Endodermal cell (in vitro differentiated cells): ENCODE measurements around the gene MRC2. TPM values are rescaled to one million over a fixed set of nuclear protein-coding genes. Genes with fewer than 3 reads are reported as not detected.
"Not testable (repeated sequence)": the region's sequence is repeated elsewhere in the genome, so short reads cannot be mapped to it uniquely, and the experiment has no call there.

Experiments used
- DNase-seq: peaks from one replicate; pipeline ENCODE4 v3.0.0-alpha.2; 2017
- H3K27ac ChIP-seq: 2 replicates; pipeline ENCODE4 v1.5.1; 2013; ENCODE audit warnings: mild to moderate bottlenecking, low read depth, low read length, moderate library complexity
- H3K27me3 ChIP-seq: 2 replicates; pipeline ENCODE4 v1.6.1; 2013; ENCODE audit warnings: mild to moderate bottlenecking, low read length, moderate library complexity; ENCODE audit not compliant: insufficient read depth, control insufficient read depth, poor library complexity, severe bottlenecking
- H3K36me3 ChIP-seq: 2 replicates; pipeline ENCODE4 v1.7.0; 2013; ENCODE audit warnings: mild to moderate bottlenecking, low read length, moderate library complexity; ENCODE audit not compliant: control insufficient read depth, insufficient read depth
- H3K4me1 ChIP-seq: one replicate; pipeline ENCODE4 v1.7.0; 2013; ENCODE audit warnings: low read length; ENCODE audit not compliant: control insufficient read depth, insufficient read depth
- H3K4me3 ChIP-seq: 2 replicates; pipeline ENCODE4 v1.5.1; 2013; ENCODE audit warnings: mild to moderate bottlenecking, low read length, moderate library complexity
- H3K9ac ChIP-seq: 2 replicates; pipeline ENCODE4 v1.6.1; 2013; ENCODE audit warnings: mild to moderate bottlenecking, low read length, moderate library complexity; ENCODE audit not compliant: poor library complexity, severe bottlenecking; ENCODE audit errors: extremely low read depth
- H3K9me3 ChIP-seq: 2 replicates; pipeline ENCODE4 v1.6.1; 2013; ENCODE audit warnings: mild to moderate bottlenecking, low read length, moderate library complexity; ENCODE audit not compliant: control insufficient read depth
- H3K27ac Mint-ChIP-seq: 2 replicates; pipeline ENCODE4 v1.8.0; 2020; ENCODE audit warnings: mixed read lengths
- H3K27me3 Mint-ChIP-seq: 2 replicates; pipeline ENCODE4 v1.8.0; 2021; ENCODE audit warnings: mild to moderate bottlenecking, mixed read lengths; ENCODE audit not compliant: insufficient read depth
- H3K36me3 Mint-ChIP-seq: 2 replicates; pipeline ENCODE4 v1.8.0; 2020; ENCODE audit warnings: low read depth, mixed read lengths
- H3K4me1 Mint-ChIP-seq: 2 replicates; pipeline ENCODE4 v1.8.0; 2020; ENCODE audit warnings: mixed read lengths
- H3K4me3 Mint-ChIP-seq: 2 replicates; pipeline ENCODE4 v1.8.0; 2020; ENCODE audit warnings: mild to moderate bottlenecking, moderate library complexity, mixed read lengths
- H3K9me3 Mint-ChIP-seq: 2 replicates; pipeline ENCODE4 v1.8.0; 2020; ENCODE audit warnings: mild to moderate bottlenecking, mixed read lengths
- CTCF ChIP-seq: fragments of 200-600 bp; sonication (generic); conservative IDR thresholded peaks from 2 replicates; pipeline ENCODE4 v1.5.0; 2021; ENCODE audit warnings: antibody characterized with exemption, mild to moderate bottlenecking
- WGBS, 2 experiments: methylation state at CpG; one replicate each; pipeline versions ENCODE4 v1.1.5 to v1.1.7; 2013; ENCODE audit warnings: missing lambda C conversion rate in 2 of 2, mixed read lengths in 1 of 2; ENCODE audit not compliant: insufficient coverage in 1 of 2, insufficient read length in 1 of 2; 5-methylcytosine and 5-hydroxymethylcytosine counted together
- total RNA-seq, 2 donors: library from RNA; stranded (reverse); fragmentation: NEBNext Ultra II Directional in 1 of 2; extraction: Animal tissue kit (Norgen Biotek cat#: 25700) in 1 of 2; gene quantifications; 2 replicates in 1 of 2; 3 replicates in 1 of 2; pipeline ENCODE4 v1.2.1, GENCODE V29; 2021

The MRC2 gene
- total RNA-seq, 2 donors from 2014 or later: 103 to 165 TPM

DNA sequence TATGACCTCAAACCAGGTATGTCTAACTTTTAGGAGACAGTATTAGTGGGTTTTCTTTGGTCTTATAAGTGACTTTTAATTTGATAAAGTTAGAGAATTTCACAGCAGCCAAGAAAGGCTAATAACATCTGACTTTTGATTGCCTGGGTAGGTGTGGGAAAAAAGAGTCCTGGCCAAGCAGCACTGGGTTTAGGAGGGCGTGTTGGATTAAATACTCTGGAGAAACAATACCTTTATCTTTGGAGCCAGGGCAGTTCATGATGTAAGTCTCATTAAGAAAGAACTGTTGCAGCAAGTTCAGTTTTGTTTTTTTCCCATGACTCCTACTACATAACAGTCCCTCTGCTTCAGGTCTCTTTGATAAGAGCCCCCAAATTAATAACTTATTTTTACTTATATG lies 26.7 kb upstream of the MRC2 start:
- H3K36me3 Mint-ChIP-seq: peaks cover 67% of the 10 kb centered on the region
- Histone ChIP-seq H3K36me3 (peaks cover 77% of the 10 kb centered on the region), H3K4me3 (no peak overlapping the region), H3K9ac (no peak overlapping the region), H3K27me3 (no peaks in the 10 kb centered on the region), H3K27ac (no peak overlapping the region), H3K9me3 (peaks cover 15% of the 10 kb centered on the region), H3K4me1 (no peaks in the 10 kb centered on the region)
- 83 to 89% methylated on average over 1 of the region's 1 CpG for WGBS, 2 experiments
- TF ChIP-seq CTCF: no peak
- peaks cover 11% of the 10 kb centered on the region for H3K9me3 Mint-ChIP-seq
- no peaks in the 10 kb centered on the region for H3K27me3 Mint-ChIP-seq
- H3K4me1 Mint-ChIP-seq: peaks cover 21% of the 10 kb centered on the region
- H3K27ac Mint-ChIP-seq: peak overlapping the region; percentile 41
- no peak for DNase-seq
- H3K4me3 Mint-ChIP-seq: no peak overlapping the region

GRCh38 chr17:62601471-62601870 lies 26.0 kb upstream of the MRC2 start:
- H3K36me3 Mint-ChIP-seq: peaks cover 67% of the 10 kb centered on the region
- no peak overlapping the region for H3K27ac Mint-ChIP-seq
- H3K4me1 Mint-ChIP-seq: peaks cover 21% of the 10 kb centered on the region

DNA sequence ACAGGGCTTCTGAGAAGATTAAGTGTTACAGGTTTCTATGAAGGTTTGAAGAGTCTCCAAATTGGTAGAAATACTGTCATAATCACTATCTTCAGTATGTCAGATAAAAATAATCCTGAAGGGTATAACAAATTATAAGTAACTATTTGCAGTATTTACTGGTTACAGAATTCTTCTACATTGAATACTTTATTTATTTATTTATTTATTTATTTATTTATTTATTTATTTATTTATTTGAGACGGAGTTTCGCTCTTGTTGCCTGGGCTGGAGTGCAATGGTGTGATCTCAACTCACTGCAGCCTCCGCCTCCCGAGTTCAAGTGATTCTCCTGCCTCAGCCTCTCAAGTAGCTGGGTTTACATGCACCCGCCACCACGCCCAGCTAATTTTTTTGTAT lies 23.7 kb upstream of the MRC2 start:
- not testable (repeated sequence) for H3K4me3 Mint-ChIP-seq, H3K9me3 Mint-ChIP-seq, DNase-seq

More at GRCh38 chr17:62601471-62601870, 26.0 kb upstream of the MRC2 start:
- no peak overlapping the region for H3K4me3 Mint-ChIP-seq
- H3K36me3 ChIP-seq: peaks cover 78% of the 10 kb centered on the region
- H3K9me3 Mint-ChIP-seq: peaks cover 7% of the 10 kb centered on the region
- 100% methylated on average over 1 of the region's 2 CpGs for WGBS, 2 experiments
- no peak overlapping the region for H3K27ac ChIP-seq
- TF ChIP-seq CTCF: peak; percentile 29
- H3K4me1 ChIP-seq: no peaks in the 10 kb centered on the region
- no peaks in the 10 kb centered on the region for H3K27me3 Mint-ChIP-seq
- no peak overlapping the region for H3K4me3 ChIP-seq
- no peaks in the 10 kb centered on the region for H3K27me3 ChIP-seq
- H3K9me3 ChIP-seq: peaks cover 10% of the 10 kb centered on the region
- no peak for DNase-seq
- no peak overlapping the region for H3K9ac ChIP-seq

DNA sequence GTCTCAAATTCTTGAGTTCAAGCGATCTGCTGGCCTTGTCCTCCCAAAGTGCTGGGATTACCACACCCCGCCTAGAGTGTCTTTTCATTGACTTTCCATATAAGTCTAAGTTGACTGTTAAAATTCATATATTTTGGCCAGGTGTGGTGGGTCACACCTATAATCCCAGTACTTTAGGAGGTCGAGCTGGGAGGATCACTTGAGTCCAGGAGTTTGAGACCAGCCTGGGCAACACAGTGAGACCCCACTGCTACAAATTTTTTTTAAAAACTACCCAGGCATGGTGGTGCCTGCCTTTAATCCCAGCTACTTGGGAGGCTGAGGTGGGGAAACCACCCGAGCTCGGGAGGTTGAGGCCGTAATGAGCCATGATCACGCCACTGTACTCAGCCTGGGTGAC lies 21.9 kb upstream of the MRC2 start:
- 96 to 100% methylated on average over 3 to 7 of the region's 7 CpGs for WGBS, 2 experiments
- Histone ChIP-seq H3K9me3 (no peaks in the 10 kb centered on the region), H3K9ac (no peak overlapping the region), H3K4me1 (no peaks in the 10 kb centered on the region), H3K4me3 (no peak overlapping the region), H3K27me3 (no peaks in the 10 kb centered on the region), H3K36me3 (peaks cover 86% of the 10 kb centered on the region), H3K27ac (no peak overlapping the region)
- peaks cover 21% of the 10 kb centered on the region for H3K4me1 Mint-ChIP-seq
- no peak for TF ChIP-seq CTCF
- H3K9me3 Mint-ChIP-seq: no peaks in the 10 kb centered on the region
- no peak overlapping the region for H3K27ac Mint-ChIP-seq
- peaks cover 70% of the 10 kb centered on the region for H3K36me3 Mint-ChIP-seq
- no peak overlapping the region for H3K4me3 Mint-ChIP-seq
- H3K27me3 Mint-ChIP-seq: no peaks in the 10 kb centered on the region
- DNase-seq: no peak

More for the DNA sequence above, 23.7 kb upstream of the MRC2 start:
- H3K4me1 ChIP-seq, H3K27me3 ChIP-seq, H3K27ac ChIP-seq, H3K9ac ChIP-seq, H3K27ac Mint-ChIP-seq, H3K27me3 Mint-ChIP-seq, H3K9me3 ChIP-seq, H3K4me3 ChIP-seq: not testable (repeated sequence)
- peaks cover 79% of the 10 kb centered on the region for H3K36me3 ChIP-seq
- peaks cover 21% of the 10 kb centered on the region for H3K4me1 Mint-ChIP-seq
- 98 to 100% methylated on average over 4 to 6 of the region's 6 CpGs for WGBS, 2 experiments
- H3K36me3 Mint-ChIP-seq: peaks cover 66% of the 10 kb centered on the region
